ENCODE results near the gene KRTAP10-8.

KRTAP10-8 gene

GRCh38 chr21:44612029-44612486, at the start of gene KRTAP10-8:
Gene KRTAP10-8, plus strand, starts transcription at chr21:44612079. Its CDS starts 22 bp downstream, at chr21:44612101.
- TF ChIP-seq GATA3 (IDR thresholded peaks at IDR 0.05; ENCODE audit: low read depth, low read length) (no peak), GATA2 (IDR thresholded peaks at IDR 0.05; ENCODE audit: low read depth, low read length) (no peak)

- TF ChIP-seq GATA2 (IDR thresholded peaks at IDR 0.05; ENCODE audit: low read depth, low read length): no peak
- TF ChIP-seq GATA3 (IDR thresholded peaks at IDR 0.05; ENCODE audit: low read depth, low read length): no peak
These were observed 47.8 kb upstream of the KRTAP10-8 start for GRCh38 chr21:44564099-44564498.

- TF ChIP-seq GATA3 (IDR thresholded peaks at IDR 0.05; ENCODE audit: low read depth, low read length) (no peak), GATA2 (IDR thresholded peaks at IDR 0.05; ENCODE audit: low read depth, low read length) (no peak)
These were observed 46.8 kb upstream of the KRTAP10-8 start for GRCh38 chr21:44564886-44565598.

GRCh38 chr21:44566403-44566802, 45.5 kb upstream of the KRTAP10-8 start:
- TF ChIP-seq GATA3 (IDR thresholded peaks at IDR 0.05; ENCODE audit: low read depth, low read length): no peak
- no peak for TF ChIP-seq GATA2 (IDR thresholded peaks at IDR 0.05; ENCODE audit: low read depth, low read length)

GRCh38 chr21:44567481-44568171, 44.3 kb upstream of the KRTAP10-8 start:
- no peak for TF ChIP-seq GATA3 (IDR thresholded peaks at IDR 0.05; ENCODE audit: low read depth, low read length)
- TF ChIP-seq GATA2 (IDR thresholded peaks at IDR 0.05; ENCODE audit: low read depth, low read length): no peak

GRCh38 chr21:44568261-44568660, 43.6 kb upstream of the KRTAP10-8 start:
- TF ChIP-seq GATA2 (IDR thresholded peaks at IDR 0.05; ENCODE audit: low read depth, low read length): no peak
- TF ChIP-seq GATA3 (IDR thresholded peaks at IDR 0.05; ENCODE audit: low read depth, low read length): no peak

- no peak for TF ChIP-seq GATA2 (IDR thresholded peaks at IDR 0.05; ENCODE audit: low read depth, low read length)
- TF ChIP-seq GATA3 (IDR thresholded peaks at IDR 0.05; ENCODE audit: low read depth, low read length): no peak
These were observed 43.0 kb upstream of the KRTAP10-8 start for GRCh38 chr21:44568667-44569556.

GRCh38 chr21:44569861-44570517, 41.9 kb upstream of the KRTAP10-8 start:
- TF ChIP-seq GATA2 (IDR thresholded peaks at IDR 0.05; ENCODE audit: low read depth, low read length): no peak
- no peak for TF ChIP-seq GATA3 (IDR thresholded peaks at IDR 0.05; ENCODE audit: low read depth, low read length)

- TF ChIP-seq GATA3 (IDR thresholded peaks at IDR 0.05; ENCODE audit: low read depth, low read length): no peak
- TF ChIP-seq GATA2 (IDR thresholded peaks at IDR 0.05; ENCODE audit: low read depth, low read length): no peak
These were observed 40.6 kb upstream of the KRTAP10-8 start for GRCh38 chr21:44571296-44571695.

GRCh38 chr21:44571844-44572782, 39.8 kb upstream of the KRTAP10-8 start:
- no peak for TF ChIP-seq GATA2 (IDR thresholded peaks at IDR 0.05; ENCODE audit: low read depth, low read length)
- TF ChIP-seq GATA3 (IDR thresholded peaks at IDR 0.05; ENCODE audit: low read depth, low read length): no peak

- TF ChIP-seq GATA2 (IDR thresholded peaks at IDR 0.05; ENCODE audit: low read depth, low read length): no peak
These were observed 38.8 kb upstream of the KRTAP10-8 start for GRCh38 chr21:44572959-44573583.
